Stimulated activated CD8-positive, alpha-beta memory T cell treated with anti-CD3 and anti-CD28 coated beads, Interleukin-7, amount 100 ng/mL, for 4 hours (primary cell): ENCODE measurements around the gene SHISAL2B.
"Not testable (repeated sequence)": the region's sequence is repeated elsewhere in the genome, so short reads cannot be mapped to it uniquely, and the experiment has no call there.

ENCODE experiments used
- DNase-seq, 2 donors: peaks; one replicate each; pipeline ENCODE4 v3.0.0-alpha.2; 2020; ENCODE audit warnings: low read depth in 2 of 2

SHISAL2B gene

GRCh38 chr5:64690417-64691151 lies at the start of gene SHISAL2B:
Gene SHISAL2B (plus strand): TSS chr5:64690503. CDS start chr5:64690624, 121 bp downstream.
- no peak for DNase-seq

- DNase-seq = no peak
Measured at GRCh38 chr5:64644831-64645230, 45.5 kb upstream of the SHISAL2B start.

- no peak for DNase-seq
Measured at GRCh38 chr5:64646169-64646568, 44.1 kb upstream of the SHISAL2B start.

GRCh38 chr5:64649512-64649911 lies 40.8 kb upstream of the SHISAL2B start:
- DNase-seq = no peak

- no peak for DNase-seq
Measured at GRCh38 chr5:64653766-64654560, 36.3 kb upstream of the SHISAL2B start.

- DNase-seq = no peak
Measured at GRCh38 chr5:64654561-64654938, 35.8 kb upstream of the SHISAL2B start.

- DNase-seq = no peak
Measured at GRCh38 chr5:64655596-64655995, 34.7 kb upstream of the SHISAL2B start.

GRCh38 chr5:64659289-64659688 lies 31.0 kb upstream of the SHISAL2B start:
- no peak for DNase-seq

- not testable (repeated sequence) for DNase-seq
Measured at GRCh38 chr5:64663181-64663580, 27.1 kb upstream of the SHISAL2B start.

- DNase-seq = no peak
Measured at GRCh38 chr5:64665243-64665642, 25.1 kb upstream of the SHISAL2B start.

GRCh38 chr5:64666078-64666477 lies 24.2 kb upstream of the SHISAL2B start:
- DNase-seq = no peak

GRCh38 chr5:64667068-64667467 lies 23.2 kb upstream of the SHISAL2B start:
- no peak for DNase-seq

- DNase-seq = no peak
Measured at GRCh38 chr5:64670277-64670676, 20.0 kb upstream of the SHISAL2B start.

GRCh38 chr5:64671678-64672077 lies 18.6 kb upstream of the SHISAL2B start:
- no peak for DNase-seq

GRCh38 chr5:64678374-64678773 lies 11.9 kb upstream of the SHISAL2B start:
- no peak for DNase-seq

- DNase-seq = no peak
Measured at GRCh38 chr5:64680289-64680688, 10.0 kb upstream of the SHISAL2B start.

GRCh38 chr5:64682608-64683007 lies 7.7 kb upstream of the SHISAL2B start:
- no peak for DNase-seq

GRCh38 chr5:64685866-64686265 lies 4.4 kb upstream of the SHISAL2B start:
- no peak for DNase-seq

- no peak for DNase-seq
Measured at GRCh38 chr5:64688391-64688790, 1.9 kb upstream of the SHISAL2B start.

- no peak for DNase-seq
Measured at GRCh38 chr5:64688965-64689364, 1.3 kb upstream of the SHISAL2B start.

GRCh38 chr5:64690104-64690416 lies 243 bp upstream of the SHISAL2B start:
- DNase-seq = no peak

- no peak for DNase-seq
Measured at GRCh38 chr5:64691291-64691690, 988 bp downstream of the SHISAL2B start.

- DNase-seq = no peak
Measured at GRCh38 chr5:64693636-64694035, 3.3 kb downstream of the SHISAL2B start.
